ENCODE data around the gene CYP27C1.

Gene CYP27C1

GRCh38 chr2:127193967-127194280 lies 26.2 kb downstream of the CYP27C1 start:
- no peak for TF ChIP-seq CTCF (IDR thresholded peaks at IDR 0.05; ENCODE audit: borderline replicate concordance, control extremely low read depth, extremely low read depth, insufficient read depth, missing control alignments)
- in situ Hi-C loops (cut with MboI; ENCODE audit: low sequenced_read_pairs, unreplicated experiment): no loop called here
- no peak for DNase-seq (ENCODE audit: low spot score)

GRCh38 chr2:127193164-127193966 lies 26.7 kb downstream of the CYP27C1 start:
- no peak for TF ChIP-seq CTCF (IDR thresholded peaks at IDR 0.05; ENCODE audit: borderline replicate concordance, control extremely low read depth, extremely low read depth, insufficient read depth, missing control alignments)
- in situ Hi-C loops (cut with MboI; ENCODE audit: low sequenced_read_pairs, unreplicated experiment): no loop called here
- no peak for DNase-seq (ENCODE audit: low spot score)

DNA sequence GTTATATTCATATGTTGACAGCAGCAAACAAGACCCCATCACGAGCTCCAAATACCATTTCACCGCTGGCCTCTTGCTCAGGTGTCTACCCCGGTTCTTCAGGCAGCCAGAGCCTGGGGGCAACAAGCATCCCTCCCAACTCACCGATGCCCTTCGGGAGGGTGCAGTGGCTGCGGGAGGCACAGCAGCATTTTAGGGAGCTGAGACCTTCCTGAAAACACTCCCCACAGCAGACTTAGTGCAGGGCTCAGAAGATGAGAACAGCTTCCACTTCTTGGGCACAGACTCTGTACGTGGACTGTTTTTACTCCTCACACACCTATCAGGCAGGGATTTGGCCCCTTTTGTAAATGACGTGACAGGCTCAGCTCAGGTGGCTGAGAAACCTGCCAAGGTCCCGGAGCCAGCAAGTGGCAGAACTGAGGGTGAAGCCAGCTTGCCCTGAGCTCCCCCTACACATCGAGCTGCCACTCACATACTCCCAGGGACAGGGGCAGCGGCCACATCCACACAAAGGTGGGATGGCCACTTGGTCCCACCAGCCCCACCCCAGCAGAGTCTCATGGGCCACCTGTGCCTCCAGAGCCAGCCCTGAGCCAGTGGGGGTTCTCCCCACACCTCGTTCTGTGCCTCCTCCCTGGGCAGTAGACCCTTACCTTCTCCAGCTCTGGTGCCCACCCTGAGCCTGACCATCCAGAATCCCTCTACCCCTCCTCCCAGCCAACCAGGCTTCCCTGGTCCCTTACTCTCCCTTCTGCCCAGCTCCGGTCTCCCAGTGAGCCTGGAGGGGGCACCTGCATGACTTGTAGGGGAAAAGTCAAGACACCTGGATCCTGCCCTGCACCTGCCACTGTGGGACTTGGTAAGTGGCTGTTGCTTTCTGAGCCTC lies 28.5 kb downstream of the CYP27C1 start:
- DNase-seq (ENCODE audit: low spot score): no peak
- in situ Hi-C loops (cut with MboI; ENCODE audit: low sequenced_read_pairs, unreplicated experiment): no loop called here

GRCh38 chr2:127188797-127189196 lies 31.3 kb downstream of the CYP27C1 start:
- no peak for DNase-seq (ENCODE audit: low spot score)
- in situ Hi-C loops (cut with MboI; ENCODE audit: low sequenced_read_pairs, unreplicated experiment): no loop called here
- no peak for TF ChIP-seq CTCF (IDR thresholded peaks at IDR 0.05; ENCODE audit: borderline replicate concordance, control extremely low read depth, extremely low read depth, insufficient read depth, missing control alignments)

More for the DNA sequence above, 28.5 kb downstream of the CYP27C1 start:
- TF ChIP-seq CTCF (IDR thresholded peaks at IDR 0.05; ENCODE audit: borderline replicate concordance, control extremely low read depth, extremely low read depth, insufficient read depth, missing control alignments): no peak

DNA sequence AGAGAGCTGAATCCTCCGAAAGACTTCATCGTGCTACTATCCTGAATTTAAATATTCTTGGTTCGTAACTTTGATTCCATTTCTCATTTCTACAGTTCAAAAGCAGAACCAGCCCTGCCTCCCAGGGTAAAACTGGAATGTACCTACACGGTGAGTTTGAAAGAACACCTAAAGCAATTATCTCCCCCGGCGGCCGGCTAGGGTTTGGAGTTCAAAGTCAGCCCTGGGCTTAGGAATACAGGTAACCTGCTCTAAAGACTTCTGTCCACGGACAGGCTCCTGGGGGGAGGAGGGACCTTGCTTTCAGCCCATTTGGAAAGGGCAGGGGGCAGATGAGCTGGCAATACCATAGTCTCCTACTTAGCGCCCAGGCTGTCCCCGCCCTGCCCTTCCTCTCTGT lies 32.3 kb downstream of the CYP27C1 start:
- no peak for DNase-seq (ENCODE audit: low spot score)
- no peak for TF ChIP-seq CTCF (IDR thresholded peaks at IDR 0.05; ENCODE audit: borderline replicate concordance, control extremely low read depth, extremely low read depth, insufficient read depth, missing control alignments)
- in situ Hi-C loops (cut with MboI; ENCODE audit: low sequenced_read_pairs, unreplicated experiment): no loop called here

- no peak for DNase-seq (ENCODE audit: low spot score)
- no peak for TF ChIP-seq CTCF (IDR thresholded peaks at IDR 0.05; ENCODE audit: borderline replicate concordance, control extremely low read depth, extremely low read depth, insufficient read depth, missing control alignments)
- in situ Hi-C loops (cut with MboI; ENCODE audit: low sequenced_read_pairs, unreplicated experiment): no loop called here
Observed at GRCh38 chr2:127187081-127187775, 32.9 kb downstream of the CYP27C1 start.

All from GM13976 (cell line).